Measurements from ENCODE around the gene STAT1. TPM values are rescaled to one million over a fixed set of nuclear protein-coding genes. Genes with fewer than 3 reads are reported as not detected.

The STAT1 gene
- total and polyA plus RNA-seq, 2 experiments from 2014 or later: 32.0 to 35.4 TPM

DNA sequence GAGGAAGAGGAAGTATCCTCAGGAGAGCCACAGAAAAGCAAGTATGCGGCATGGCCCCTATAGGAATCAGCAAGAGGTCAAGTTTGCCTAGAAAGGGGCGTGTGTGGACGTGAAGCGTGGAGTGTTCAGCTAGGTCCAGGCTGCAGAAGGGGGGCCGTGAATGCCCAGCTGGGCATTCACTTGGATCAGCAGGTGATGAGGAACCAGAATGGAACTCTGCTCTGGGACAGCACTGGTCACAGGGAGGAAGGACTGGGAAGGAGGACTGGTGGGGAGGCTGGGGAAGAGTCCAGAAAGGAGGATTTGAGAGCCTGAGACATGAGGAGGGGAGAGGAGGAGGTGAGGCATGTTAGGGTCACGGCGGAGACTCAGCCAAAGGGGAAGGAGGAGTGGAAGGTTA, 19.8 kb downstream of the STAT1 start:
- H3K27ac ChIP-seq: no peak overlapping the region
- peaks cover 29% of the 10 kb centered on the region for H3K36me3 ChIP-seq
- H3K4me1 ChIP-seq (ENCODE audit: low read depth): no peaks in the 10 kb centered on the region
- H3K27me3 ChIP-seq: no peaks in the 10 kb centered on the region
- no peaks in the 10 kb centered on the region for H3K9me3 ChIP-seq (ENCODE audit: low read depth)
- H3K4me3 ChIP-seq: no peak overlapping the region
- TF ChIP-seq, protein P1, sequence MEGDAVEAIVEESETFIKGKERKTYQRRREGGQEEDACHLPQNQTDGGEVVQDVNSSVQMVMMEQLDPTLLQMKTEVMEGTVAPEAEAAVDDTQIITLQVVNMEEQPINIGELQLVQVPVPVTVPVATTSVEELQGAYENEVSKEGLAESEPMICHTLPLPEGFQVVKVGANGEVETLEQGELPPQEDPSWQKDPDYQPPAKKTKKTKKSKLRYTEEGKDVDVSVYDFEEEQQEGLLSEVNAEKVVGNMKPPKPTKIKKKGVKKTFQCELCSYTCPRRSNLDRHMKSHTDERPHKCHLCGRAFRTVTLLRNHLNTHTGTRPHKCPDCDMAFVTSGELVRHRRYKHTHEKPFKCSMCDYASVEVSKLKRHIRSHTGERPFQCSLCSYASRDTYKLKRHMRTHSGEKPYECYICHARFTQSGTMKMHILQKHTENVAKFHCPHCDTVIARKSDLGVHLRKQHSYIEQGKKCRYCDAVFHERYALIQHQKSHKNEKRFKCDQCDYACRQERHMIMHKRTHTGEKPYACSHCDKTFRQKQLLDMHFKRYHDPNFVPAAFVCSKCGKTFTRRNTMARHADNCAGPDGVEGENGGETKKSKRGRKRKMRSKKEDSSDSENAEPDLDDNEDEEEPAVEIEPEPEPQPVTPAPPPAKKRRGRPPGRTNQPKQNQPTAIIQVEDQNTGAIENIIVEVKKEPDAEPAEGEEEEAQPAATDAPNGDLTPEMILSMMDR (IDR thresholded peaks at IDR 0.05; ENCODE audit: low read depth, low read length): no peak
- no peak for DNase-seq (ENCODE audit: low read depth in 1 of 2, low spot score in 1 of 2)

DNA sequence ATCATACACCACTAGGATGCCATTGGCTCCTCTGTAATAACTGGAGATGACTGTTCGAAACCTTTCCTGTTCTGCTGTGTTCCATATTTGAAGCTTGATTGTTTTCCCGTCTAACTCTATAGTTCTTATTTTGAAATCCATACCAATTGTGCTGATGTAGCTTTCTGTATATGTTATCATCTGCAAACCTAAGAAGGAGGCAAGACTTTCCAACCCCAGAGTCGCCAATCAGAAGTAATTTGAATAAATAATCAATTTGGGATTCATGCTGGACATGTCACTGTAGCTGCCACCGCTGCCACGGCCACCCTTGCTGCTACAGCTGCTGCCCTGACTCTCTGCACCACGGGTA, 20.7 kb downstream of the STAT1 start:
- Histone ChIP-seq H3K27ac (no peak overlapping the region), H3K36me3 (peaks cover 27% of the 10 kb centered on the region), H3K9me3 (ENCODE audit: low read depth) (no peaks in the 10 kb centered on the region), H3K4me1 (ENCODE audit: low read depth) (no peaks in the 10 kb centered on the region), H3K27me3 (no peaks in the 10 kb centered on the region), H3K4me3 (no peak overlapping the region)
- no peak for DNase-seq (ENCODE audit: low read depth in 1 of 2, low spot score in 1 of 2)
- TF ChIP-seq, protein P1 (IDR thresholded peaks at IDR 0.05; ENCODE audit: low read depth, low read length): no peak

DNA sequence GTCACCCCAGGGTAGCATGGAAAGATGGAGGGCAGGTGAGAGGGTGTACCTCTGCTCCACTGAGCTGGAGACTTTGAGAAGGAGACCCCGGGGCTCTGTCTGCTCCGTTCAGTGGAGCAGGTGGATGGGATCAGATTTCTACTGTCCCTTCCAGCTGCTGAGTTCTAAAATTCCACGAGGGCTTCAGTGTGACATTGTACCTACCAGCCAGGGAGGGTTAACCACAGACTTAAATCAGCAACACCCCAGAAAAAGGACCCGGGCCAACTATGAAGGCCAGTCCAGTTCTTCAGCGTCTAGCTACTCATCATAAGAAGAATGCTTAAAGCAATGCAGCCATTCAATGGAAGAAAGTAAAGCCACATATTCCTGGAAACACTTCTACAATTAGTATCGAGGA, 23.8 kb downstream of the STAT1 start:
- TF ChIP-seq, protein P1 (IDR thresholded peaks at IDR 0.05; ENCODE audit: low read depth, low read length): no peak
- no peaks in the 10 kb centered on the region for H3K27me3 ChIP-seq
- H3K4me3 ChIP-seq: no peak overlapping the region
- DNase-seq (ENCODE audit: low read depth in 1 of 2, low spot score in 1 of 2): no peak
- no peak overlapping the region for H3K27ac ChIP-seq
- H3K36me3 ChIP-seq: peaks cover 32% of the 10 kb centered on the region
- no peaks in the 10 kb centered on the region for H3K9me3 ChIP-seq (ENCODE audit: low read depth)
- no peaks in the 10 kb centered on the region for H3K4me1 ChIP-seq (ENCODE audit: low read depth)

DNA sequence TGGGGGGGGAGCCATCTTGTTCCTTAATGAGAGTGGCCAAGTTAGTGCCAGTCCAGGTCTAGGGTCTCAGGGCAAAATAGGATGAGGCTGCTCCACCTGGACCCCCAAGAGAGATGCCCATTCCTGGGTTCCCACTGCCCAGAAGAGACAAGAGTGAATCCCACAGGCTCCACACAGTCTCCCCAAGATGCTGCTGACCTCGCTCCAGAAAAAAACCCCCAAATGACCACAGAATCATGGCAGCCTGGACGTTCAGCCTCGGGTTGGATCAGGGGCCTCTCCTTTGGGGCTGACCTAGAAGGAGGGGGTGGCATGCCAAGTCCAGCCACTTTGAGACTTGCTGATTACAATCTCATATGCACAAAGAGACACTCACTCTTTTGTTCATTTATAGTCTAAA, 25.1 kb downstream of the STAT1 start:
- TF ChIP-seq, protein P1 (IDR thresholded peaks at IDR 0.05; ENCODE audit: low read depth, low read length): no peak
- H3K4me1 ChIP-seq (ENCODE audit: low read depth): no peaks in the 10 kb centered on the region

DNA sequence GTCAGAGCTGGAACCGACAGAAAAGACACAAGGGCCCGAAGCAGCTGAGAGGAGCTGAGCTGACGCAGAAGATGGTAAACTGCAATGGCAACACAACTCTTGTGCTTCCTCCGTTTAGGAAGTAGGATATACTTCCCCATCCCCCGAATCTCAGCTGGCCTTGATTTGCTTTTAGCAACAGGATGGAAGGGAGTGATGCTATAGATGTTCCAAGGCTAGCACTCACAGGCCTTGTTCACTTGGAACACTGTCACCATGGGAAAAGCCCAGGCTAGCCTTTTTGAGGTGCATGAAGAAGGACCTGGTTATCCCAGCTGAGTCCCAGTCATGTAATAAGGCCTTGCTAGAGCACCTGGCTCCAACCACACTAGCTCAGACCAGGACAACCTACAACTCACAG, 26.0 kb downstream of the STAT1 start:
- Histone ChIP-seq H3K9me3 (ENCODE audit: low read depth) (no peaks in the 10 kb centered on the region), H3K4me3 (no peak overlapping the region), H3K27ac (no peak overlapping the region), H3K27me3 (no peaks in the 10 kb centered on the region), H3K36me3 (peaks cover 40% of the 10 kb centered on the region), H3K4me1 (ENCODE audit: low read depth) (no peaks in the 10 kb centered on the region)
- TF ChIP-seq, protein P1 (IDR thresholded peaks at IDR 0.05; ENCODE audit: low read depth, low read length): no peak
- DNase-seq (ENCODE audit: low read depth in 1 of 2, low spot score in 1 of 2): no peak

More for the DNA sequence above, 25.1 kb downstream of the STAT1 start:
- no peak for DNase-seq (ENCODE audit: low read depth in 1 of 2, low spot score in 1 of 2)
- H3K36me3 ChIP-seq: peaks cover 35% of the 10 kb centered on the region
- no peaks in the 10 kb centered on the region for H3K27me3 ChIP-seq
- H3K4me3 ChIP-seq: no peak overlapping the region
- no peaks in the 10 kb centered on the region for H3K9me3 ChIP-seq (ENCODE audit: low read depth)
- no peak overlapping the region for H3K27ac ChIP-seq

DNA sequence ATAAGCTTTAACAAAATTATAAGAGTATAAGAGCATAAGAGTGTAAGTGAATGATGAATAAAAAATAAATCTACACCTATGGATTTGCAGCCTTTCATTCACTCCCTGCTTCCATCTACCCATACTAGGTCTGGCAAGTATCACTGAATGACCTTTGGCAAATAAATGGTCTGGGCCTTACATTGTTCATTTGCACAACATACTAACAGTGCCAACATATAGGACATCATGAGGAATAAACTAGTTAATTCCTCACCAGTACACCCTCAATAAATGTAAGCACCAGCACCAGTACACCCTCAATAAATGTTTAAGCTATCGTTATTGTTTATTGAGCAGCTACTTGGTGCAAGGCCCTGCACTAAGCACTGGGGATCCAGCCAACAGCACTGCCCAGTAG, 26.9 kb downstream of the STAT1 start:
- Histone ChIP-seq H3K4me1 (ENCODE audit: low read depth) (no peaks in the 10 kb centered on the region), H3K27ac (no peak overlapping the region), H3K9me3 (ENCODE audit: low read depth) (no peaks in the 10 kb centered on the region), H3K4me3 (no peak overlapping the region), H3K27me3 (no peaks in the 10 kb centered on the region), H3K36me3 (peaks cover 43% of the 10 kb centered on the region)
- TF ChIP-seq, protein P1 (IDR thresholded peaks at IDR 0.05; ENCODE audit: low read depth, low read length): no peak
- DNase-seq (ENCODE audit: low read depth in 1 of 2, low spot score in 1 of 2): no peak

All from cardiac muscle cell (in vitro differentiated cells and primary cell).